ENCODE data around the gene LMNTD2.

The LMNTD2 gene

DNA sequence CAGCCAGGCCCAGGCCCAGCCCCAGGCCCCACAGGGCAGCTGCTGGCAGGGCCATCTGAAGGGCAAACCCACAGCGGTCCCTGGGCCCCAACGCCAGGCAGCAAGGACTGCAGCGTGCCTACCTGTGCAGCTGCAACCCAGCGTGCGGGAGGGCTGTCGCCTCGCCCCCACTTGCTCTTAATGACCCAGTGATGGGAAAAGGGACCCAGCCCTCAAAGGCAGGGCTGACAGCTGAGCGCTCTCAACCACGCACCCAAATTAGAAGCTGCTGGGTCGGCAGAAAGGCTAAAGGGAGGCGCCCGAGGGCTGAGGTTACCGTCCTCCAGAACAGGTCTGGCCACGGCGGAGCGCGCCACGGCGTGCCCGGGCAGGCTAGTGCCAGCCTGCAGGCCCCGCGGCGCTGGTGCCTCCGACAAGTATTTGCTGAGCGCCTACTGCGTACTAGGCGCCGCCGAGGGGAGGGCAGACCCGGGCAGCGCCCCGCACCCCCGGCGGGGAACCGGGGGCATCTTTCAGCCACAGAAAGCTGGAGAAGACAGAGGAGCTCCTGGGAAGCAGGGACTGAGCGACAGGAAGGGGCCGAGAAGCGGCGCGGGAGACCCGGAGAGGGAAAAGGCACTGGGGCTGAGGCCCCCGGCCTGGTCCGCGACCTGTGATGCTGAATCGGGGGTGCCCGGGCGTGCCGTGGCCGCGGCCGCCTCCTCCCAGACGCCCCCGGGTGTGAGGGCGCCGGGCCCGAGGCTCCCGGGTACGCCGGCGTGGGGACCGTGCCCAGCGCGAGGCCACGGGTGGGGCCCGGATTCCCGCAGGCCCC, 25.9 kb downstream of the LMNTD2 start:
- peak overlapping the region in 1 of 2 experiments; percentile 99 for H3K23ac ChIP-seq (ENCODE audit: low read length in 2 of 2)
- peak overlapping the region in 1 of 2 experiments; percentile 96 for H3K14ac ChIP-seq (ENCODE audit: low read length in 2 of 2)
- H3K27me3 ChIP-seq (ENCODE audit: control insufficient read depth in 1 of 2, insufficient read depth in 1 of 2, low read length in 2 of 2) = peaks cover 0 to 13% of the 10 kb centered on the region in 2 experiments
- H4K91ac ChIP-seq (ENCODE audit: low read length) = peak overlapping the region; percentile 35
- H3K79me1 ChIP-seq (replicated peaks; ENCODE audit: low read length, poor library complexity, severe bottlenecking) = peaks cover 12% of the 10 kb centered on the region
- H3K9me3 ChIP-seq (ENCODE audit: control insufficient read depth, low read length) = no peaks in the 10 kb centered on the region
- H3K4ac ChIP-seq (ENCODE audit: low read depth in 1 of 2, low read length in 2 of 2) = peak overlapping the region in 1 of 2 experiments; percentile 80
- H3K4me1 ChIP-seq (ENCODE audit: control insufficient read depth, insufficient read depth, low read depth, low read length) = peaks cover 34% of the 10 kb centered on the region
- peak overlapping the region; percentile 23 for H2BK120ac ChIP-seq (ENCODE audit: low read depth, low read length)
- peak overlapping the region; percentile 68 for H2BK15ac ChIP-seq (ENCODE audit: low read depth, poor library complexity, severe bottlenecking)
- peak overlapping the region in 1 of 2 experiments; percentile 49 for H2BK12ac ChIP-seq (ENCODE audit: low read length in 2 of 2)
- no peak overlapping the region for H2BK5ac ChIP-seq (ENCODE audit: low read depth, low read length, poor library complexity, severe bottlenecking)
- WGBS = 18% methylated on average over 59 of the region's 66 CpGs
- H3K27ac ChIP-seq (ENCODE audit: low read length, poor library complexity, severe bottlenecking) = no peak overlapping the region
- H2AFZ ChIP-seq (ENCODE audit: low read depth, low read length) = peak overlapping the region; percentile 11
- peak overlapping the region; percentile 84 for H3K4me3 ChIP-seq (ENCODE audit: insufficient read depth in 1 of 2, low read depth in 1 of 2, low read length in 2 of 2)
- peak overlapping the region; percentile 85 for H3K9ac ChIP-seq (ENCODE audit: low read length)
- DNase-seq = peak; percentile 11
- H4K8ac ChIP-seq (ENCODE audit: low read length) = no peak overlapping the region
- peaks cover 27 to 39% of the 10 kb centered on the region in 2 experiments for H3K36me3 ChIP-seq (ENCODE audit: control insufficient read depth in 1 of 2, insufficient read depth in 2 of 2, low read depth in 1 of 2, low read length in 2 of 2)
- H3K18ac ChIP-seq (ENCODE audit: low read depth in 1 of 2, low read length in 2 of 2) = peak overlapping the region; percentile 59 to 82
- peak overlapping the region; percentile 79 for H3K4me2 ChIP-seq (ENCODE audit: low read length, poor library complexity, severe bottlenecking)
- no peak overlapping the region for H2AK5ac ChIP-seq (ENCODE audit: low read length, severe bottlenecking)

DNA sequence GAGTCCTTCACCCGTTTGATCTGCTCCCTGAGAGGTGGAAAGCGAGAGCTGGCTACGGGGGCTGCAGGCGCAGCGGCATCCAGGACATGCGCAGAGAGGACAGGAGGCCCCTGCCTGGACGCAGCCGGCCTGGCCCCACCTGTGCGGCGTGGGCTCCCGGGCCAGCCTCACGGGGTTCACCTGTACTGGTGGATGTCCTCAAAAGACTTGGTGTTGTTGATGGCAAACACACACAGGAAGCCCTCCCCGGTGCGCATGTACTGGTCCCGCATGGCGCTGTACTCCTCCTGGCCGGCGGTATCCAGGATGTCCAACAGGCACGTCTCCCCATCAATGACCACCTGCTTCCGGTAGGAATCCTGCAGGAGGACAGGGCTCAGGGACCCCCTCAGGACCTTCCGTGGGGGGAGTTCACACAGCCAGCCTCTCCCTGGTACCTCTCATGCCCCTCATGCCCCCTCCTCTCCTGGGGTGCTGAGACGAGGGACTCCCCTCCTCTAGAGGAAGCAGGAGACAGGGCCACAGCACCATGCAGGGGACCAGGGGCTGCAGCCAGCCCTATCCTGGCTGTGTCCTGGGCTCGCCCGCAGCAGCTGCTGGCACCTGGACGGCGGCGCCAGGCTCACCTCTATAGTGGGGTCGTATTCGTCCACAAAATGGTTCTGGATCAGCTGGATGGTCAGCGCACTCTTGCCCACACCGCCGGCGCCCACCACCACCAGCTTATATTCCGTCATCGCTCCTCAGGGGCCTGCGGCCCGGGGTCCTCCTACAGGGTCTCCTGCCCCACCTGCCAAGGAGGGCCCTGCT, 26.7 kb downstream of the LMNTD2 start:
- H3K4ac ChIP-seq (ENCODE audit: low read depth in 1 of 2, low read length in 2 of 2) = no peak overlapping the region
- no peak overlapping the region for H2BK15ac ChIP-seq (ENCODE audit: low read depth, poor library complexity, severe bottlenecking)
- no peak overlapping the region for H3K27ac ChIP-seq (ENCODE audit: low read length, poor library complexity, severe bottlenecking)
- no peak overlapping the region for H2AFZ ChIP-seq (ENCODE audit: low read depth, low read length)
- H3K9ac ChIP-seq (ENCODE audit: low read length) = peak overlapping the region; percentile 85
- H4K91ac ChIP-seq (ENCODE audit: low read length) = peak overlapping the region; percentile 35
- peaks cover 27 to 47% of the 10 kb centered on the region in 2 experiments for H3K36me3 ChIP-seq (ENCODE audit: control insufficient read depth in 1 of 2, insufficient read depth in 2 of 2, low read depth in 1 of 2, low read length in 2 of 2)
- no peak overlapping the region for H2BK5ac ChIP-seq (ENCODE audit: low read depth, low read length, poor library complexity, severe bottlenecking)
- no peak overlapping the region for H3K14ac ChIP-seq (ENCODE audit: low read length in 2 of 2)
- H3K27me3 ChIP-seq (ENCODE audit: control insufficient read depth in 1 of 2, insufficient read depth in 1 of 2, low read length in 2 of 2) = peaks cover 0 to 12% of the 10 kb centered on the region in 2 experiments
- H2BK120ac ChIP-seq (ENCODE audit: low read depth, low read length) = no peak overlapping the region
- peaks cover 12% of the 10 kb centered on the region for H3K79me1 ChIP-seq (replicated peaks; ENCODE audit: low read length, poor library complexity, severe bottlenecking)
- no peaks in the 10 kb centered on the region for H3K9me3 ChIP-seq (ENCODE audit: control insufficient read depth, low read length)
- WGBS = 97% methylated on average over 37 of the region's 37 CpGs
- no peak overlapping the region for H4K8ac ChIP-seq (ENCODE audit: low read length)
- DNase-seq = no peak
- H3K4me3 ChIP-seq (ENCODE audit: insufficient read depth in 1 of 2, low read depth in 1 of 2, low read length in 2 of 2) = peak overlapping the region; percentile 84
- no peak overlapping the region for H2AK5ac ChIP-seq (ENCODE audit: low read length, severe bottlenecking)
- peak overlapping the region; percentile 79 for H3K4me2 ChIP-seq (ENCODE audit: low read length, poor library complexity, severe bottlenecking)
- H3K18ac ChIP-seq (ENCODE audit: low read depth in 1 of 2, low read length in 2 of 2) = no peak overlapping the region
- H3K23ac ChIP-seq (ENCODE audit: low read length in 2 of 2) = no peak overlapping the region
- H3K4me1 ChIP-seq (ENCODE audit: control insufficient read depth, insufficient read depth, low read depth, low read length) = peaks cover 34% of the 10 kb centered on the region
- no peak overlapping the region for H2BK12ac ChIP-seq (ENCODE audit: low read length in 2 of 2)

DNA sequence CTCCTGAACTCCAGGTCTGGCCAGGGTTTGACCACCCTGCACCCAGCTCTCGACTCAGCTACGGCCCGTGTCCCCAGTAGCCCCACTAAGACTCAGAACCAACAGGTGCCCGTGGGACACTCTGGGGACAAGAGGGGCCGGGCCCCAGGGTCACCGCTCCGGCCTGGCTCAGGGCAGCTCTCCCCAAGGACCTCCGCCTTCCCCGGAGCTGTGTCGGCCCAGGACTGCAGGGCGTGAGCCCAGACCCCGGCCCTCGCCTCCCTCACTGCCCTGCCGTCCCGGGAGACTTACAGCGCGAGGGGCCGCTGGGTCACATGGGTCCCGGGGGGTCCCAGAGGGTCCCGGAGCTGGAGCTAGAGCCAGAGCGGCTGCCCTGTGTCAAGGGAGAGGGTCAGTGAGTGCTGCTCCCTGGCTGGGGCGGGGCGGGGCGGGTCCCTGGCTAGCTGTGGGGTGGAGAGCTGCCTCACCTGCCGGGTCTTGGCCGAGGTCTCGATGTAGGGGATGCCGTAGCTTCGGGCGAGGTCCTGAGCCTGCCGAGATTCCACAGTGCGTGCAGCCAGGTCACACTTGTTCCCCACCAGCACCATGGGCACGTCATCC, 27.5 kb downstream of the LMNTD2 start:
- H2AFZ ChIP-seq (ENCODE audit: low read depth, low read length) = no peak overlapping the region
- no peak overlapping the region for H2BK120ac ChIP-seq (ENCODE audit: low read depth, low read length)
- H3K4me2 ChIP-seq (ENCODE audit: low read length, poor library complexity, severe bottlenecking) = no peak overlapping the region
- no peak overlapping the region for H2BK12ac ChIP-seq (ENCODE audit: low read length in 2 of 2)
- H2BK15ac ChIP-seq (ENCODE audit: low read depth, poor library complexity, severe bottlenecking) = no peak overlapping the region
- no peak overlapping the region for H3K4ac ChIP-seq (ENCODE audit: low read depth in 1 of 2, low read length in 2 of 2)
- H4K8ac ChIP-seq (ENCODE audit: low read length) = no peak overlapping the region
- peaks cover 27 to 50% of the 10 kb centered on the region in 2 experiments for H3K36me3 ChIP-seq (ENCODE audit: control insufficient read depth in 1 of 2, insufficient read depth in 2 of 2, low read depth in 1 of 2, low read length in 2 of 2)
- H3K4me3 ChIP-seq (ENCODE audit: insufficient read depth in 1 of 2, low read depth in 1 of 2, low read length in 2 of 2) = no peak overlapping the region
- H3K9ac ChIP-seq (ENCODE audit: low read length) = no peak overlapping the region
- no peak overlapping the region for H2AK5ac ChIP-seq (ENCODE audit: low read length, severe bottlenecking)
- H3K27me3 ChIP-seq (ENCODE audit: control insufficient read depth in 1 of 2, insufficient read depth in 1 of 2, low read length in 2 of 2) = peaks cover 0 to 12% of the 10 kb centered on the region in 2 experiments
- H3K9me3 ChIP-seq (ENCODE audit: control insufficient read depth, low read length) = no peaks in the 10 kb centered on the region
- H3K27ac ChIP-seq (ENCODE audit: low read length, poor library complexity, severe bottlenecking) = no peak overlapping the region
- H3K18ac ChIP-seq (ENCODE audit: low read depth in 1 of 2, low read length in 2 of 2) = no peak overlapping the region
- H3K23ac ChIP-seq (ENCODE audit: low read length in 2 of 2) = no peak overlapping the region
- DNase-seq = no peak
- H3K14ac ChIP-seq (ENCODE audit: low read length in 2 of 2) = no peak overlapping the region
- H2BK5ac ChIP-seq (ENCODE audit: low read depth, low read length, poor library complexity, severe bottlenecking) = no peak overlapping the region
- WGBS = 98% methylated on average over 32 of the region's 33 CpGs
- H3K4me1 ChIP-seq (ENCODE audit: control insufficient read depth, insufficient read depth, low read depth, low read length) = peaks cover 34% of the 10 kb centered on the region
- peaks cover 12% of the 10 kb centered on the region for H3K79me1 ChIP-seq (replicated peaks; ENCODE audit: low read length, poor library complexity, severe bottlenecking)
- peak overlapping the region; percentile 3 for H4K91ac ChIP-seq (ENCODE audit: low read length)
